Mammary epithelial cell (primary cell): Measurements from ENCODE around the gene EMP1.

Experiments
- EZH2 ChIP-seq: IDR thresholded peaks from 2 replicates; pipeline ENCODE4 v1.6.1; 2012; ENCODE audit warnings: low read length, inconsistent platforms, borderline replicate concordance
- TF ChIP-seq, protein P1 (sequence below), 2 donors: IDR thresholded peaks in 1 of 2; conservative IDR thresholded peaks in 1 of 2; 2 replicates each; pipeline ENCODE4 v1.5.1; 2011 to 2012; ENCODE audit warnings: inconsistent platforms in 2 of 2, low read length in 2 of 2, mild to moderate bottlenecking in 2 of 2, control low read depth in 1 of 2, low read depth in 1 of 2; ENCODE audit not compliant: insufficient read depth in 1 of 2; ENCODE audit errors: extremely low read depth in 1 of 2

DNA sequence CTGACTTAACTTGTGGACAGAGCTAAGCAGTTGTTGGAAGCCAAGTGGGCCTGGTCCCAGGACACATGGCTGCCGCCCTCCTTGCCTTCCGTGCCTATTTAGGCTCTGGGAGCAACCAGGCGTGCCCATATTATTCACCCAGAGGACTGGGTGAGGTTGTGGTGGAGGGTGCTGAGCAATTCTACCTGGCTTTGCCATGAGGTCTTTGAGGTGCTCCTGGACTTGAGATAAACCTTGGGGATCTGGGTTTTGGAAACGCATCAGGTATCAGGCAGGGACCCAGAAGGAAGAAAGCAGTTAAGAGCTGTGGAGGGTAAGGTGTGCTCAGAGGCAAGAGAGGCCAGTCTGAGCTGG lies 60.1 kb downstream of the EMP1 start:
- TF ChIP-seq, protein P1, sequence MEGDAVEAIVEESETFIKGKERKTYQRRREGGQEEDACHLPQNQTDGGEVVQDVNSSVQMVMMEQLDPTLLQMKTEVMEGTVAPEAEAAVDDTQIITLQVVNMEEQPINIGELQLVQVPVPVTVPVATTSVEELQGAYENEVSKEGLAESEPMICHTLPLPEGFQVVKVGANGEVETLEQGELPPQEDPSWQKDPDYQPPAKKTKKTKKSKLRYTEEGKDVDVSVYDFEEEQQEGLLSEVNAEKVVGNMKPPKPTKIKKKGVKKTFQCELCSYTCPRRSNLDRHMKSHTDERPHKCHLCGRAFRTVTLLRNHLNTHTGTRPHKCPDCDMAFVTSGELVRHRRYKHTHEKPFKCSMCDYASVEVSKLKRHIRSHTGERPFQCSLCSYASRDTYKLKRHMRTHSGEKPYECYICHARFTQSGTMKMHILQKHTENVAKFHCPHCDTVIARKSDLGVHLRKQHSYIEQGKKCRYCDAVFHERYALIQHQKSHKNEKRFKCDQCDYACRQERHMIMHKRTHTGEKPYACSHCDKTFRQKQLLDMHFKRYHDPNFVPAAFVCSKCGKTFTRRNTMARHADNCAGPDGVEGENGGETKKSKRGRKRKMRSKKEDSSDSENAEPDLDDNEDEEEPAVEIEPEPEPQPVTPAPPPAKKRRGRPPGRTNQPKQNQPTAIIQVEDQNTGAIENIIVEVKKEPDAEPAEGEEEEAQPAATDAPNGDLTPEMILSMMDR (conservative IDR thresholded peaks at IDR 0.05 in 1 of 2, IDR thresholded peaks at IDR 0.05 in 1 of 2; ENCODE audit: extremely low read depth in 1 of 2, insufficient read depth in 1 of 2, low read depth in 1 of 2, low read length in 2 of 2), result no peak
- TF ChIP-seq EZH2, result no peak
